ENCODE measurements around the gene KRTAP10-12.

The KRTAP10-12 gene

GRCh38 chr21:44734841-44735240 is 37.9 kb downstream of the KRTAP10-12 start:
- no peak for DNase-seq (ENCODE audit: low read depth)

GRCh38 chr21:44735821-44736220 is 38.8 kb downstream of the KRTAP10-12 start:
- DNase-seq (ENCODE audit: low read depth), result no peak

GRCh38 chr21:44736291-44737004 is 39.5 kb downstream of the KRTAP10-12 start:
- no peak for DNase-seq (ENCODE audit: low read depth)

GRCh38 chr21:44737706-44738354 is 40.9 kb downstream of the KRTAP10-12 start:
- no peak for DNase-seq (ENCODE audit: low read depth)

GRCh38 chr21:44738621-44739020 is 41.6 kb downstream of the KRTAP10-12 start:
- DNase-seq (ENCODE audit: low read depth), result no peak

GRCh38 chr21:44739316-44739715 is 42.3 kb downstream of the KRTAP10-12 start:
- DNase-seq (ENCODE audit: low read depth), result no peak

- DNase-seq (ENCODE audit: low read depth), result no peak
These were observed 43.8 kb downstream of the KRTAP10-12 start for GRCh38 chr21:44740742-44741141.

- DNase-seq (ENCODE audit: low read depth), result no peak
These were observed 44.9 kb downstream of the KRTAP10-12 start for GRCh38 chr21:44741921-44742320.

- no peak for DNase-seq (ENCODE audit: low read depth)
These were observed 45.6 kb downstream of the KRTAP10-12 start for GRCh38 chr21:44742418-44743153.

Measured in GM04503 (cell line).